Ishikawa (cell line): Measurements from ENCODE around the gene GRID2.

Source experiments
- CEBPB ChIP-seq: IDR thresholded peaks from 2 replicates; pipeline ENCODE4 v1.6.1; 2012
- CREB1 ChIP-seq: IDR thresholded peaks from 2 replicates; pipeline ENCODE4 v1.6.1; 2012; ENCODE audit warnings: low read depth
- EGR1 ChIP-seq: IDR thresholded peaks from 2 replicates; pipeline ENCODE4 v1.6.1; 2012
- EP300 ChIP-seq: IDR thresholded peaks from 2 replicates; pipeline ENCODE4 v1.6.1; 2012; ENCODE audit warnings: borderline replicate concordance
- FOXM1 ChIP-seq: IDR thresholded peaks from 2 replicates; pipeline ENCODE4 v1.6.1; 2012; ENCODE audit warnings: low read depth, borderline replicate concordance
- NFIC ChIP-seq: IDR thresholded peaks from 2 replicates; pipeline ENCODE4 v1.6.1; 2012
- RAD21 ChIP-seq: IDR thresholded peaks from 2 replicates; pipeline ENCODE4 v1.6.1; 2012; ENCODE audit warnings: low read depth
- TAF1 ChIP-seq: IDR thresholded peaks from 2 replicates; pipeline ENCODE4 v1.6.1; 2012; ENCODE audit warnings: low read depth, mild to moderate bottlenecking
- TCF12 ChIP-seq: IDR thresholded peaks from 2 replicates; pipeline ENCODE4 v1.6.1; 2012; ENCODE audit warnings: low read depth
- TEAD4 ChIP-seq: IDR thresholded peaks from 2 replicates; pipeline ENCODE4 v1.6.1; 2012
- YY1 ChIP-seq: IDR thresholded peaks from 2 replicates; pipeline ENCODE4 v1.6.1; 2012; ENCODE audit warnings: low read depth
- ZBTB7A ChIP-seq: IDR thresholded peaks from 2 replicates; pipeline ENCODE4 v1.6.1; 2012; ENCODE audit warnings: low read depth
- TF ChIP-seq, protein P1 (sequence below): IDR thresholded peaks from 2 replicates; pipeline ENCODE4 v1.6.1; 2012
- TF ChIP-seq, protein P2 (sequence below): IDR thresholded peaks from 2 replicates; pipeline ENCODE4 v1.6.1; 2012; ENCODE audit warnings: low read depth, mild to moderate bottlenecking
- TF ChIP-seq, protein P3 (sequence below): IDR thresholded peaks from 2 replicates; pipeline ENCODE4 v1.6.1; 2012

GRID2 gene

DNA sequence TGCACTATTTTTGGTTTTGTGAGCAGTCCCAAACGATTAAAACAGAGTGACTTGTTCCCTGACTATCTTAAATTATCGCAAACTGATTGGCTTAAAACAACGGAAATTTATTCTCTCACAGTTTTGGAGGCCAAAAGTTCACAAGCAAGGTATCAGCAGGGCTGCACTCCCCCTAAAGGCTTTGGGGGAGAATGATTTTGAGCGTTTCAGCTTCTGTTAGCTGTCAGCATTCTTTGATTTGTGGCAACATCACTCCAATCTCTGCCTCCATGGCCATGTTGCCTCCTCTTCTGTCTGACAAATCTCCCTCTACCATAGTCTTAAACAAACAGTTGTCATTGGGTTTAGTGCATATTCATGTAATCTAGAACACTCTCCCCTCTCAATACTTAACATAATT lies 1065.2 kb downstream of the GRID2 start:
- TF ChIP-seq RAD21 = no peak
- TF ChIP-seq EGR1 = no peak
- TF ChIP-seq, protein P1, sequence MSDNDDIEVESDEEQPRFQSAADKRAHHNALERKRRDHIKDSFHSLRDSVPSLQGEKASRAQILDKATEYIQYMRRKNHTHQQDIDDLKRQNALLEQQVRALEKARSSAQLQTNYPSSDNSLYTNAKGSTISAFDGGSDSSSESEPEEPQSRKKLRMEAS = no peak
- no peak for TF ChIP-seq NFIC
- no peak for TF ChIP-seq ZBTB7A
- TF ChIP-seq FOXM1 = no peak

DNA sequence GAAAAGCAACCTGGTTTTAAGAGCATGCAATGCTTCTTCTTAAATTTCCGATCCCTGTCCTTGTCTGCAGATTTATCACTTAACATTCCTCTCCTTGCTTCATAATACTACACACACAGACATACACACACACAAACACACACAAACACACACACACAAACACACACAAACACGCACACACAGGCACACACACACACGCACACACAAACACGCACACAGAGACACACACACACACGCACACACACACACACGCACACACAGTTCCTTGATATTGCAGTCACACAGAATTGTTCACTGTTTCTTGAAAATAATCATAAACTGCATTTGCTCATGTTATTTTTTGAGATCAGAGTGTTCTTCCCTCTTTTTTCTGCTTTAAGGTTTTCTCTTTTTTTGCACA lies 1066.5 kb downstream of the GRID2 start:
- TF ChIP-seq EGR1 (no peak), YY1 (no peak), TEAD4 (no peak), NFIC (no peak), RAD21 (no peak), EP300 (no peak), ZBTB7A (no peak), TCF12 (no peak), FOXM1 (no peak), CEBPB (no peak), TAF1 (no peak), CREB1 (no peak)
- TF ChIP-seq, protein P2, sequence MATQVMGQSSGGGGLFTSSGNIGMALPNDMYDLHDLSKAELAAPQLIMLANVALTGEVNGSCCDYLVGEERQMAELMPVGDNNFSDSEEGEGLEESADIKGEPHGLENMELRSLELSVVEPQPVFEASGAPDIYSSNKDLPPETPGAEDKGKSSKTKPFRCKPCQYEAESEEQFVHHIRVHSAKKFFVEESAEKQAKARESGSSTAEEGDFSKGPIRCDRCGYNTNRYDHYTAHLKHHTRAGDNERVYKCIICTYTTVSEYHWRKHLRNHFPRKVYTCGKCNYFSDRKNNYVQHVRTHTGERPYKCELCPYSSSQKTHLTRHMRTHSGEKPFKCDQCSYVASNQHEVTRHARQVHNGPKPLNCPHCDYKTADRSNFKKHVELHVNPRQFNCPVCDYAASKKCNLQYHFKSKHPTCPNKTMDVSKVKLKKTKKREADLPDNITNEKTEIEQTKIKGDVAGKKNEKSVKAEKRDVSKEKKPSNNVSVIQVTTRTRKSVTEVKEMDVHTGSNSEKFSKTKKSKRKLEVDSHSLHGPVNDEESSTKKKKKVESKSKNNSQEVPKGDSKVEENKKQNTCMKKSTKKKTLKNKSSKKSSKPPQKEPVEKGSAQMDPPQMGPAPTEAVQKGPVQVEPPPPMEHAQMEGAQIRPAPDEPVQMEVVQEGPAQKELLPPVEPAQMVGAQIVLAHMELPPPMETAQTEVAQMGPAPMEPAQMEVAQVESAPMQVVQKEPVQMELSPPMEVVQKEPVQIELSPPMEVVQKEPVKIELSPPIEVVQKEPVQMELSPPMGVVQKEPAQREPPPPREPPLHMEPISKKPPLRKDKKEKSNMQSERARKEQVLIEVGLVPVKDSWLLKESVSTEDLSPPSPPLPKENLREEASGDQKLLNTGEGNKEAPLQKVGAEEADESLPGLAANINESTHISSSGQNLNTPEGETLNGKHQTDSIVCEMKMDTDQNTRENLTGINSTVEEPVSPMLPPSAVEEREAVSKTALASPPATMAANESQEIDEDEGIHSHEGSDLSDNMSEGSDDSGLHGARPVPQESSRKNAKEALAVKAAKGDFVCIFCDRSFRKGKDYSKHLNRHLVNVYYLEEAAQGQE = no peak
- TF ChIP-seq, protein P3, sequence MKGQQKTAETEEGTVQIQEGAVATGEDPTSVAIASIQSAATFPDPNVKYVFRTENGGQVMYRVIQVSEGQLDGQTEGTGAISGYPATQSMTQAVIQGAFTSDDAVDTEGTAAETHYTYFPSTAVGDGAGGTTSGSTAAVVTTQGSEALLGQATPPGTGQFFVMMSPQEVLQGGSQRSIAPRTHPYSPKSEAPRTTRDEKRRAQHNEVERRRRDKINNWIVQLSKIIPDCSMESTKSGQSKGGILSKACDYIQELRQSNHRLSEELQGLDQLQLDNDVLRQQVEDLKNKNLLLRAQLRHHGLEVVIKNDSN = no peak
- TF ChIP-seq, protein P1 = no peak

DNA sequence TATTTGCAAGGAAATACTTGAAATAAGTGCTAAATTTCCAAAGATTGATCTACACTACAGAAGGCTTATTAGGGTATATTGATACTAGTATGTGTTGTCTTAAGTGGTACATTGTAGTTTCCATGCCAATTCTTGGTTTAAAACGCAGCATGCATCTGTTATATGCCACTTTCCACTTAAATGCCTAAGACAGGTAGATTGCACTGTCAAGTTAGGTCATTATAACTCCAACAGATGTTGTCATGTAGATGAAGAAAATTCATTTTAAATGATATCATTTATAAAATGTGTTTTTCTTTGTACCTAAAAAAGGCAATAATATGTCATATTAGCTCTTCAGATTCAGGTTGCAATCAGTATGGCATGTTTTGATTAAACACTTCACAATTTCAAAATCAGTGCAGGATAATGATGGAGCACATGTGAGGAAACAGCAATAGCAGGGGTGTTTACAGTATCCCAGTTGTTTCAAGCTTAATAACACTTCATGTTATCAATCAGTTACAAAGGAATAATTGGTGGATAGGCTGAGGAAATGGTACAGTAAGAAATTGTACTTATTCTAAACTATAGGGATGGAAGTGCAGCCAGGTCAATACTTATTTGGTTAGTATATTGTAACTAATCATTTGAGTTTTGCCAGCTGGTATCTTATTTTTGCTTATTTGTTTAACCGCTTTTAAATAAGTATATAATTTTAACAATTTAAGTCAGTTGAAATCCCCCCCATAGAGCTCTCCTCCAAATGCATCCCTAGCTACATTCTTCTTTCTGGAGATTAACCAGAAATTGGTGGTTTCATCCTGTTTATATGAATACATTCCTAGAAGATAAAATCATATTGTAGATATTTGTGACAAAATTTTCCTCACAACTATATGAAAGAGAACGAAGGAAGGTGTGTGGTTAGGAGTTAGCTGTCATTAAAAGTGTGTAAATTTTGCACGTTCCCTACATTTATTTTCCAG lies 1070.4 kb downstream of the GRID2 start:
- TF ChIP-seq TAF1 = no peak
- TF ChIP-seq FOXM1 = no peak
- TF ChIP-seq, protein P1 = no peak
- TF ChIP-seq CREB1 = no peak
- TF ChIP-seq NFIC = no peak
- no peak for TF ChIP-seq ZBTB7A
- no peak for TF ChIP-seq TEAD4
- no peak for TF ChIP-seq TCF12
- TF ChIP-seq, protein P3 = no peak
- TF ChIP-seq EP300 = no peak
- TF ChIP-seq CEBPB = no peak
- TF ChIP-seq, protein P2 = no peak
- TF ChIP-seq EGR1 = no peak
- TF ChIP-seq YY1 = no peak
- no peak for TF ChIP-seq RAD21

DNA sequence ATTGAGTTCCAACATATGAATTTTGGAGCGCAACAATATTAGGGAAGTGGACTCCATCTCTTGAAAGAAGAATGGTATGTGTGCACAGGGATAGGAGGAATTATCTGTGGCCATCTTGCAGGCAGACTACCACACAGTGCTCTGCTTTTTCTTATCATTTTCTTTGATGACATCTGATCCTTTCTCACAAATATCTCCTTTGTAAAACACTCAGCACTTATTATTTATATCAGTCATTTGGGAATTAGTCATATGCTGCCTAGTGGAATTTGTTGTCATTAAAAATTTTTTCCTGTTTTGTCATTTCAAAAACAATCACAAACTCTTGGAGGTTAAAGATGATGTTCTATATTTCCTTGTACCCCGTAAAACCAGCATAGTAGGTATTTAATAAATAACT lies 1080.5 kb downstream of the GRID2 start:
- TF ChIP-seq EP300 (no peak), TAF1 (no peak), ZBTB7A (no peak), EGR1 (no peak), TCF12 (no peak), CEBPB (no peak), TEAD4 (no peak), NFIC (no peak)
- TF ChIP-seq, protein P2 = no peak
- TF ChIP-seq, protein P3 = no peak
- TF ChIP-seq, protein P1 = no peak
